Activated naive CD4-positive, alpha-beta T cell treated with anti-CD3 and anti-CD28 coated beads, Interleukin-2, amount 10 ng/mL, durations not matched to agents 5 hours and 36 hours (primary cell): ENCODE results near the gene CXorf66. TPM values are rescaled to one million over a fixed set of nuclear protein-coding genes. Genes with fewer than 3 reads are reported as not detected.

Experiments
- microRNA-seq: library from miRNA; unstranded; fragments of <30 nt; microRNA quantifications from one replicate; pipeline ENCODE4 v1.2.0, GENCODE V29; 2022; ENCODE audit warnings: borderline microRNAs expressed, borderline replicate concordance
- total RNA-seq, 2 experiments: library from RNA; stranded (reverse); gene quantifications; one replicate each; pipeline ENCODE4 v1.2.3, GENCODE V29; 2021

Gene CXorf66
- not detected for total RNA-seq

DNA sequence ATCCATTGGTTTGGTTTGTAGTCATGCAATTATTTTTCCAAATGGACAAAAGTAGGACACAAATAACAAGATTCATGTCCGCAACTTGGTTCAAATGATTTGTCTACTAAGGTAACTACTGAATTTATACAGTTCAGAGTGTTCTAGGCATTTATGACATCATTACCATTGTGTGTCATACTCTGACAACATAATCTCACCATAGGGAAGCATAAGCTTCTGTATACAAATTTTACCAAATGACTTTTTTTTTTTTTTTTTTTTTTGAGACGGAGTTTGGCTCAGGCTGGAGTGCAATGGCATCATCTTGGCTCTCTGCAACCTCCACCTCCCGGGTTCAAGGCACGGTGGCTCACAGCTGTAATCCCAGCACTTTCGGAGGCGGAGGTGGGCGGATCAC is at the start of gene CXorf66:
Gene CXorf66 (minus strand): TSS at position 101 of the 400 bp plus-strand sequence. CDS start 25 bp downstream, at position 76.

GRCh38 chrX:139932901-139933796 is 32.2 kb downstream of the CXorf66 start, which contains the start of gene ATP11C:
Gene ATP11C (minus strand): TSS chrX:139933053. CDS start chrX:139932042, 1,011 bp downstream.

Small RNA genes lying within 50 kb of the gene (microRNA-seq; reads per million reads assigned to microRNA genes)
- 12.5 reads per million, percentile 45 among the genes with 10 or more reads in this experiment for gene MIR505

Other genes with a start within 250 kb of the CXorf66 start
- gene ATP11C, start 32.5 kb downstream of the CXorf66 start, total RNA-seq, result 10 to 100 TPM; 14.8 to 20.0 TPM